SK-N-MC (cell line): ENCODE measurements around the gene PDZD7.

Experiments
- EZH2 ChIP-seq: fragments of 200-600 bp; sonication (generic); IDR thresholded peaks from one replicate; pipeline ENCODE4 v1.6.1; 2017; ENCODE audit warnings: antibody characterized with exemption
- POLR2AphosphoS5 ChIP-seq: IDR thresholded peaks from 2 replicates; pipeline ENCODE4 v1.6.1; 2012; ENCODE audit warnings: mild to moderate bottlenecking, low read depth, low read length, borderline replicate concordance

DNA sequence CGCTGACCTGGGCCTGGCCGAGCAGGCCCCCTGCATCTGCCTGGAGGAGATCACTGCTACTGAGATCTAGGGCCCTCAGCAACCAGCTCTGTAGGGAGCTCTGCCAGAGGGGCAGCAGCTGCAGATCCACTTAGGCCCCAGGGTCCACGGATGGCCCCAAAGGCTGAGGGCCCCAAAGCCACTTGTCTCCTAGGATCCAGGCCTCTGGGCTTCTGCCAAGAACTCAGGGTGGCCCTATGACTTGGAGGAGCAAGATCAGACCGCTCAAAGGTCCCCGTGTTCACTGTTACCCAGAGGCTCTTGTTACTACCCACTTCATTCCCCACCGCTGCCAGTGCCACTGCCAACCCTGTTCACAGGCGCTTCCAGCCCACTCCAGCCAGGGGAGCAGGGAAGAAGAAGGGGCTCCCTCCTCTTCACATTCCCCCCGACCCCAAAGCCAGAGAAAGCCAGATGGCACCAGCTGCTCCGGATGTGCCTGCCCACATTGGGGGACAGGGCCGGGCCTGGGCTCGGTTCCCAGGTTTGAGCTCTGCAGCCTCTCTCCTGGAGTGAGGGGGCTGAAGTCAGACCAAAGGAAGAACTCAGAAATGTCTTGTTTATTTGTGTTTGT is 23.7 kb downstream of the PDZD7 start:
- TF ChIP-seq EZH2 (no peak), POLR2AphosphoS5 (no peak)
